ENCODE results near the gene THRB. TPM values are rescaled to one million over a fixed set of nuclear protein-coding genes. Genes with fewer than 3 reads are reported as not detected.

The THRB gene
- total RNA-seq, 4 donors from 2014 or later = 19.8 to 25.8 (median 23.4) TPM

DNA sequence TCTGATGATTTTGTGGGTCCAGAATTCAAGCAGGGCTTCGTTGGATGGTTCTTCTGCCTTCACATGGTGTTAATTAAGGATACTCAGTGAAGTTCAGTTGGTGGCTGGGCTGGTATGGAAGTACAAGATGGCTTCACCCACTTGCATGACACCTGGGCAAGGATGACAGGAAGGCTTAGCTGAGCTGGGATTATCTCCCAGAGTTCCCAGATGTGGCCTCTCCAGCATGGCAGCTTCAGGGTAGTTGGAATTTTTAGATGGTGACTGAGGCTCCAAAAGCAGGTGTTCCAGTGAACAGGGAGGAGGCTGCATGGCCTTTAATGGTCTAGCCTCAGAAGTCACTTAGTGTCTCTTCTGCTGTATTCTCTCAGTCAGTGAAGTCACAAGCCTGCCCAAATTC is 135.5 kb downstream of the THRB start:
- intact Hi-C loops (cut with DNase I; ENCODE audit: low total_unique reads) = no loop called here
- 84 to 96% methylated on average over 1 of the region's 1 CpG for WGBS, 2 donors

DNA sequence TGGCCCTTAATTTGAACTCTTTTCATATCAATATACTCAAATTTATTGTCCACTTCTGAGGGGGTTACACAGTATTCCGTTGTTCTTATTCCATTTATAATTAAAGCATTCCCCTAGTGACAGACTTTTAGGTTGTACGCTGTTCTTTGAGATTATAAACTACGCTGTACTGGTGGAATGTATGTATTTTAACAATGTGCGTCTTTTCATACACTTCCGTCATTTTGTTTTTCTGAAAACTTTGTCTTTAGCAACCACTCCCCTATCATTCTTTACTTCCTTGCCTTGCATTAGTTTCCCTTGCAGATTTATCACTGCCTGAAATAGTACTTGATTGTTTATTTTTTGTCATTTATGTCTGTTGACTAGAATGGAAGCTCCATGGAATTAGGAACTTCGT is 137.0 kb downstream of the THRB start:
- no peak for DNase-seq (ENCODE audit: low spot score in 2 of 2)
- intact Hi-C loops (cut with DNase I; ENCODE audit: low total_unique reads) = no loop called here
- 89 to 92% methylated on average over 6 of the region's 6 CpGs for WGBS, 2 donors
- H3K4me3 ChIP-seq (ENCODE audit: low read depth, poor library complexity, severe bottlenecking) = no peak overlapping the region
- TF ChIP-seq, protein P1, sequence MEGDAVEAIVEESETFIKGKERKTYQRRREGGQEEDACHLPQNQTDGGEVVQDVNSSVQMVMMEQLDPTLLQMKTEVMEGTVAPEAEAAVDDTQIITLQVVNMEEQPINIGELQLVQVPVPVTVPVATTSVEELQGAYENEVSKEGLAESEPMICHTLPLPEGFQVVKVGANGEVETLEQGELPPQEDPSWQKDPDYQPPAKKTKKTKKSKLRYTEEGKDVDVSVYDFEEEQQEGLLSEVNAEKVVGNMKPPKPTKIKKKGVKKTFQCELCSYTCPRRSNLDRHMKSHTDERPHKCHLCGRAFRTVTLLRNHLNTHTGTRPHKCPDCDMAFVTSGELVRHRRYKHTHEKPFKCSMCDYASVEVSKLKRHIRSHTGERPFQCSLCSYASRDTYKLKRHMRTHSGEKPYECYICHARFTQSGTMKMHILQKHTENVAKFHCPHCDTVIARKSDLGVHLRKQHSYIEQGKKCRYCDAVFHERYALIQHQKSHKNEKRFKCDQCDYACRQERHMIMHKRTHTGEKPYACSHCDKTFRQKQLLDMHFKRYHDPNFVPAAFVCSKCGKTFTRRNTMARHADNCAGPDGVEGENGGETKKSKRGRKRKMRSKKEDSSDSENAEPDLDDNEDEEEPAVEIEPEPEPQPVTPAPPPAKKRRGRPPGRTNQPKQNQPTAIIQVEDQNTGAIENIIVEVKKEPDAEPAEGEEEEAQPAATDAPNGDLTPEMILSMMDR (IDR thresholded peaks at IDR 0.05) = no peak
- TF ChIP-seq POLR2A (IDR thresholded peaks at IDR 0.05) = no peak

More for the DNA sequence above, 135.5 kb downstream of the THRB start:
- H3K4me3 ChIP-seq (ENCODE audit: low read depth, poor library complexity, severe bottlenecking) = no peak overlapping the region
- DNase-seq (ENCODE audit: low spot score in 2 of 2) = no peak
- no peak for TF ChIP-seq POLR2A (IDR thresholded peaks at IDR 0.05)
- TF ChIP-seq, protein P1 (IDR thresholded peaks at IDR 0.05) = no peak

DNA sequence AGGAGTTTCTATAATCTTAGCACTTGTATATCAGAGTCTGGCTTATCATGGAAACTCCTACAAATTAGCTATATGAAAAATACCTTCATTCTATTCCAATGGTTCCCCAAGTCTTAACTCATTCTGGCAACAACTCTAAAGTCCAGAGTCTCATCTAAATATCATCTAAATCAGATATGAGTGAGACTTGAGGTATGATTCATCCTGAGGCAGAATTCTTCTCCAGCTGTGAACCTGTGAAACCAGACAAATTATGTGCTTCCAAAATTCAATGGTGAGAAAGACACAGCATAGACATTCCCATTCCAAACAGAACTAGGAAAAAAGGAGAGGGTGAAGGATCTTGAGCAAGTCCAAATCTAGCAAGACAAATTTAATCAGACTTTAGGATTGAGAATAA is 138.8 kb downstream of the THRB start:
- DNase-seq (ENCODE audit: low spot score in 2 of 2) = no peak
- TF ChIP-seq, protein P1 (IDR thresholded peaks at IDR 0.05) = no peak
- no peak for TF ChIP-seq POLR2A (IDR thresholded peaks at IDR 0.05)
- intact Hi-C loops (cut with DNase I; ENCODE audit: low total_unique reads) = no loop called here
- H3K4me3 ChIP-seq (ENCODE audit: low read depth, poor library complexity, severe bottlenecking) = no peak overlapping the region

DNA sequence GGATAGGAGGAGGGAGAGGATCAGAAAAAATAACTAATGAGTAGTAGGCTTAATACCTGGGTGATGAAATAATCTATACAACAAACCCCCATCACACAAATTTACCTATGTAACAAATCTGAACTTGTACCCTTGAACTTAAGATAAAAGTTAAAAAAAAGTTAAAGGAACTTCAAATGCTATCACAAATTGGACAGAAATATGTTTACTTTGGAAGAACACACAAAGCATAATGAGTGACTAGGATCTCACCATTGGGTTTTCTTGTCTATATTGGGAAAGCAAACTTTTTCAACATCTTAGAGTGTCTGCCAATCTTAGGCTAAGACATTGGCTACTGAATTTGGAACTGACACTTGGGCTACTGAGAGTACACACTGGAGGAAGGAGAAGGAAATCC is 140.4 kb downstream of the THRB start:
- no peak for DNase-seq (ENCODE audit: low spot score in 2 of 2)
- no peak overlapping the region for H3K4me3 ChIP-seq (ENCODE audit: low read depth, poor library complexity, severe bottlenecking)
- TF ChIP-seq, protein P1 (IDR thresholded peaks at IDR 0.05) = no peak
- no peak for TF ChIP-seq POLR2A (IDR thresholded peaks at IDR 0.05)
- intact Hi-C loops (cut with DNase I; ENCODE audit: low total_unique reads) = no loop called here

DNA sequence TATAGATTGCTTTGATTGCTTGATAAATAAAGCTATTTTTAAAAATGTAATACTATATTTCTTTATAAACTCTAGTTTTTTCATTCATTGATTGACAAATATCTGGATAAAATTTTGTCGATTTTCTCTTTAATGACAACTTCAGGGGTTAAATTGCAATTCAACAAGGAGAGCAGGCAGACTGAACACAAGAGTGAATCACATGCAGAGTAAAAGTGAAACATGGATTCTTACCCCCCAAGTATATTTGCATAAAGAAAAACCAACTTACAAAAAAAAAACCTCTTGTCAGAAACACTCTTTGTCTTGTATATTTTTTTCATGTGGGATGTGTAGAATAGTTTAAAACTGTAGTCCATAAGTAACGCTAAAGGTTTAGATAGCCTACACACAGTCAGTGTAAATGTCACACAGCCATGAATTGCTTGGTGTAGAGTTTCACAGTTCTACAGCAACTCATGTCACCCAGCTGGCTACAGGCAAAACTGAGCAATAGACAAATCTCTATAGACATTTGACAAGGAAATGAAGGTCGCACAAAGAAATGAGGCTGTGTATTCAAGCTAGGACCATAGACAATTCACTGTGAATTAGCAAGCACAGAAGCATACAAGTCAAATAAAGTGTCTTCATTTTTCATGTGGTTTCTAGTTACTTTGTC is 141.6 kb downstream of the THRB start:
- intact Hi-C loops (cut with DNase I; ENCODE audit: low total_unique reads) = no loop called here
- TF ChIP-seq POLR2A (IDR thresholded peaks at IDR 0.05) = no peak
- TF ChIP-seq, protein P1 (IDR thresholded peaks at IDR 0.05) = no peak
- no peak overlapping the region for H3K4me3 ChIP-seq (ENCODE audit: low read depth, poor library complexity, severe bottlenecking)
- WGBS, 2 donors = 86 to 92% methylated on average over 3 of the region's 3 CpGs
- no peak for DNase-seq (ENCODE audit: low spot score in 2 of 2)
